ENCODE measurements around the gene PI16. TPM values are rescaled to one million over a fixed set of nuclear protein-coding genes. Genes with fewer than 3 reads are reported as not detected.

The PI16 gene
- polyA plus RNA-seq, 1 of the 3 experiments (the other 2 are of a cell fraction): 0.02 TPM

- no peak overlapping the region for H3K9ac ChIP-seq
- WGBS (ENCODE audit: low lambda C conversion rate): 91% methylated on average over 6 of the region's 6 CpGs
- CTCF ChIA-PET: interaction anchor here (7.7 kb wide), 1 partner anchor 39 kb away, joined by 46 read pairs; no protein-coding TSS in a partner anchor
- no peak for DNase-seq
- H4K20me1 ChIP-seq (ENCODE audit: insufficient read depth): peaks cover 81% of the 10 kb centered on the region
- no peaks in the 10 kb centered on the region for H3K27me3 ChIP-seq (ENCODE audit: insufficient read depth)
- no peak overlapping the region for H3K27ac ChIP-seq (ENCODE audit: low read depth in 2 of 2, low read length in 1 of 2)
- peaks cover 21 to 35% of the 10 kb centered on the region in 2 experiments for H3K36me3 ChIP-seq (replicated peaks in 1 of 2; ENCODE audit: control insufficient read depth in 1 of 2, insufficient read depth in 2 of 2, low read length in 1 of 2)
- no peaks in the 10 kb centered on the region for H3F3A ChIP-seq (replicated peaks; ENCODE audit: insufficient read depth)
- H2AFZ ChIP-seq (ENCODE audit: low read depth): no peak overlapping the region
- no peak for TF ChIP-seq JUND (IDR thresholded peaks at IDR 0.05)
- no peak for TF ChIP-seq TCF12 (IDR thresholded peaks at IDR 0.05)
- TF ChIP-seq FOXJ3 (CRISPR knock-in tag; IDR thresholded peaks at IDR 0.05): no peak
- H3K79me2 ChIP-seq (ENCODE audit: insufficient read depth): peaks cover 64% of the 10 kb centered on the region
- H3K4me3 ChIP-seq (ENCODE audit: low read depth in 2 of 2, low read length in 1 of 2): no peak overlapping the region
- no peaks in the 10 kb centered on the region for H3K9me2 ChIP-seq
- POLR2A ChIA-PET: no interaction called here
- H3K9me3 ChIP-seq: no peaks in the 10 kb centered on the region
- H3K4me2 ChIP-seq: no peak overlapping the region
- peaks cover 3 to 18% of the 10 kb centered on the region in 2 experiments; a peak in 1 of 4 replicates for H3K4me1 ChIP-seq (ENCODE audit: control insufficient read depth in 1 of 2, insufficient read depth in 2 of 2, low read depth in 1 of 2, low read length in 1 of 2)
Observed at GRCh38 chr6:36980129-36980528, 25.6 kb downstream of the PI16 start.

- peaks cover 78% of the 10 kb centered on the region for H4K20me1 ChIP-seq (ENCODE audit: insufficient read depth)
- H2AFZ ChIP-seq (ENCODE audit: low read depth): no peak overlapping the region
- no peaks in the 10 kb centered on the region for H3K27me3 ChIP-seq (ENCODE audit: insufficient read depth)
- no peak overlapping the region for H3K9ac ChIP-seq
- no peak overlapping the region for H3K4me3 ChIP-seq (ENCODE audit: low read depth in 2 of 2, low read length in 1 of 2)
- H3K27ac ChIP-seq (ENCODE audit: low read depth in 2 of 2, low read length in 1 of 2): no peak overlapping the region
- ChIA-PET POLR2A (no interaction called here), CTCF (interaction anchor here (0.5 to 7.7 kb wide), 5 partner anchors 38 to 301 kb away, joined by 3 to 46 read pairs (median 4); partner anchors contain the start of gene C6orf89)
- H3K9me3 ChIP-seq: no peaks in the 10 kb centered on the region
- no peak overlapping the region for H3K4me2 ChIP-seq
- H3K9me2 ChIP-seq: no peaks in the 10 kb centered on the region
- peaks cover 3 to 18% of the 10 kb centered on the region in 2 experiments; a peak in 1 of 4 replicates for H3K4me1 ChIP-seq (ENCODE audit: control insufficient read depth in 1 of 2, insufficient read depth in 2 of 2, low read depth in 1 of 2, low read length in 1 of 2)
- WGBS (ENCODE audit: low lambda C conversion rate): 88% methylated on average over 10 of the region's 14 CpGs
- H3F3A ChIP-seq (replicated peaks; ENCODE audit: insufficient read depth): no peaks in the 10 kb centered on the region
- H3K79me2 ChIP-seq (ENCODE audit: insufficient read depth): peaks cover 72% of the 10 kb centered on the region
- DNase-seq: no peak
- peaks cover 16 to 26% of the 10 kb centered on the region in 2 experiments for H3K36me3 ChIP-seq (replicated peaks in 1 of 2; ENCODE audit: control insufficient read depth in 1 of 2, insufficient read depth in 2 of 2, low read length in 1 of 2)
- TF ChIP-seq TCF12 (IDR thresholded peaks at IDR 0.05): no peak
- no peak for TF ChIP-seq USF2 (IDR thresholded peaks at IDR 0.05; ENCODE audit: borderline replicate concordance, low read depth, low read length)
- TF ChIP-seq, protein P1, sequence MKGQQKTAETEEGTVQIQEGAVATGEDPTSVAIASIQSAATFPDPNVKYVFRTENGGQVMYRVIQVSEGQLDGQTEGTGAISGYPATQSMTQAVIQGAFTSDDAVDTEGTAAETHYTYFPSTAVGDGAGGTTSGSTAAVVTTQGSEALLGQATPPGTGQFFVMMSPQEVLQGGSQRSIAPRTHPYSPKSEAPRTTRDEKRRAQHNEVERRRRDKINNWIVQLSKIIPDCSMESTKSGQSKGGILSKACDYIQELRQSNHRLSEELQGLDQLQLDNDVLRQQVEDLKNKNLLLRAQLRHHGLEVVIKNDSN (IDR thresholded peaks at IDR 0.05; ENCODE audit: borderline replicate concordance, low read depth): no peak
- no peak for TF ChIP-seq MAX (IDR thresholded peaks at IDR 0.05; ENCODE audit: low read depth)
- TF ChIP-seq, protein P2, sequence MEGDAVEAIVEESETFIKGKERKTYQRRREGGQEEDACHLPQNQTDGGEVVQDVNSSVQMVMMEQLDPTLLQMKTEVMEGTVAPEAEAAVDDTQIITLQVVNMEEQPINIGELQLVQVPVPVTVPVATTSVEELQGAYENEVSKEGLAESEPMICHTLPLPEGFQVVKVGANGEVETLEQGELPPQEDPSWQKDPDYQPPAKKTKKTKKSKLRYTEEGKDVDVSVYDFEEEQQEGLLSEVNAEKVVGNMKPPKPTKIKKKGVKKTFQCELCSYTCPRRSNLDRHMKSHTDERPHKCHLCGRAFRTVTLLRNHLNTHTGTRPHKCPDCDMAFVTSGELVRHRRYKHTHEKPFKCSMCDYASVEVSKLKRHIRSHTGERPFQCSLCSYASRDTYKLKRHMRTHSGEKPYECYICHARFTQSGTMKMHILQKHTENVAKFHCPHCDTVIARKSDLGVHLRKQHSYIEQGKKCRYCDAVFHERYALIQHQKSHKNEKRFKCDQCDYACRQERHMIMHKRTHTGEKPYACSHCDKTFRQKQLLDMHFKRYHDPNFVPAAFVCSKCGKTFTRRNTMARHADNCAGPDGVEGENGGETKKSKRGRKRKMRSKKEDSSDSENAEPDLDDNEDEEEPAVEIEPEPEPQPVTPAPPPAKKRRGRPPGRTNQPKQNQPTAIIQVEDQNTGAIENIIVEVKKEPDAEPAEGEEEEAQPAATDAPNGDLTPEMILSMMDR (IDR thresholded peaks at IDR 0.05): no peak
- no peak for TF ChIP-seq FOXJ3 (CRISPR knock-in tag; IDR thresholded peaks at IDR 0.05)
- TF ChIP-seq, protein P3, sequence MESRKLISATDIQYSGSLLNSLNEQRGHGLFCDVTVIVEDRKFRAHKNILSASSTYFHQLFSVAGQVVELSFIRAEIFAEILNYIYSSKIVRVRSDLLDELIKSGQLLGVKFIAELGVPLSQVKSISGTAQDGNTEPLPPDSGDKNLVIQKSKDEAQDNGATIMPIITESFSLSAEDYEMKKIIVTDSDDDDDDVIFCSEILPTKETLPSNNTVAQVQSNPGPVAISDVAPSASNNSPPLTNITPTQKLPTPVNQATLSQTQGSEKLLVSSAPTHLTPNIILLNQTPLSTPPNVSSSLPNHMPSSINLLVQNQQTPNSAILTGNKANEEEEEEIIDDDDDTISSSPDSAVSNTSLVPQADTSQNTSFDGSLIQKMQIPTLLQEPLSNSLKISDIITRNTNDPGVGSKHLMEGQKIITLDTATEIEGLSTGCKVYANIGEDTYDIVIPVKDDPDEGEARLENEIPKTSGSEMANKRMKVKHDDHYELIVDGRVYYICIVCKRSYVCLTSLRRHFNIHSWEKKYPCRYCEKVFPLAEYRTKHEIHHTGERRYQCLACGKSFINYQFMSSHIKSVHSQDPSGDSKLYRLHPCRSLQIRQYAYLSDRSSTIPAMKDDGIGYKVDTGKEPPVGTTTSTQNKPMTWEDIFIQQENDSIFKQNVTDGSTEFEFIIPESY (IDR thresholded peaks at IDR 0.05; ENCODE audit: borderline replicate concordance, low read depth): no peak
- TF ChIP-seq RAD21 (IDR thresholded peaks at IDR 0.05; ENCODE audit: low read length): no peak
- no peak for TF ChIP-seq RCOR1 (IDR thresholded peaks at IDR 0.05; ENCODE audit: low read length)
- no peak for TF ChIP-seq PBX3 (IDR thresholded peaks at IDR 0.05)
- no peak for TF ChIP-seq NRF1 (IDR thresholded peaks at IDR 0.05; ENCODE audit: low read depth, low read length)
- no peak for TF ChIP-seq FOXM1 (IDR thresholded peaks at IDR 0.05; ENCODE audit: low read depth)
- no peak for TF ChIP-seq EZH2phosphoT487 (IDR thresholded peaks at IDR 0.05; ENCODE audit: borderline replicate concordance, low read depth)
- no peak for TF ChIP-seq RXRA (IDR thresholded peaks at IDR 0.05; ENCODE audit: borderline replicate concordance, low read depth)
- no peak for TF ChIP-seq SIN3A (IDR thresholded peaks at IDR 0.05; ENCODE audit: borderline replicate concordance, low read depth, low read length)
- TF ChIP-seq MXI1 (IDR thresholded peaks at IDR 0.05; ENCODE audit: low read depth, low read length): no peak
- no peak for TF ChIP-seq NFIC (IDR thresholded peaks at IDR 0.05; ENCODE audit: borderline replicate concordance)
- no peak for TF ChIP-seq TEAD4 (IDR thresholded peaks at IDR 0.05; ENCODE audit: borderline replicate concordance, insufficient read depth)
- no peak for TF ChIP-seq RFX5 (IDR thresholded peaks at IDR 0.05; ENCODE audit: low read length)
Observed at GRCh38 chr6:36980876-36981619, 26.5 kb downstream of the PI16 start.
